Measurements from ENCODE around the gene TIFAB. TPM values are rescaled to one million over a fixed set of nuclear protein-coding genes. Genes with fewer than 3 reads are reported as not detected.

Gene TIFAB
- total RNA-seq, 4 donors from 2014 or later = not detected

DNA sequence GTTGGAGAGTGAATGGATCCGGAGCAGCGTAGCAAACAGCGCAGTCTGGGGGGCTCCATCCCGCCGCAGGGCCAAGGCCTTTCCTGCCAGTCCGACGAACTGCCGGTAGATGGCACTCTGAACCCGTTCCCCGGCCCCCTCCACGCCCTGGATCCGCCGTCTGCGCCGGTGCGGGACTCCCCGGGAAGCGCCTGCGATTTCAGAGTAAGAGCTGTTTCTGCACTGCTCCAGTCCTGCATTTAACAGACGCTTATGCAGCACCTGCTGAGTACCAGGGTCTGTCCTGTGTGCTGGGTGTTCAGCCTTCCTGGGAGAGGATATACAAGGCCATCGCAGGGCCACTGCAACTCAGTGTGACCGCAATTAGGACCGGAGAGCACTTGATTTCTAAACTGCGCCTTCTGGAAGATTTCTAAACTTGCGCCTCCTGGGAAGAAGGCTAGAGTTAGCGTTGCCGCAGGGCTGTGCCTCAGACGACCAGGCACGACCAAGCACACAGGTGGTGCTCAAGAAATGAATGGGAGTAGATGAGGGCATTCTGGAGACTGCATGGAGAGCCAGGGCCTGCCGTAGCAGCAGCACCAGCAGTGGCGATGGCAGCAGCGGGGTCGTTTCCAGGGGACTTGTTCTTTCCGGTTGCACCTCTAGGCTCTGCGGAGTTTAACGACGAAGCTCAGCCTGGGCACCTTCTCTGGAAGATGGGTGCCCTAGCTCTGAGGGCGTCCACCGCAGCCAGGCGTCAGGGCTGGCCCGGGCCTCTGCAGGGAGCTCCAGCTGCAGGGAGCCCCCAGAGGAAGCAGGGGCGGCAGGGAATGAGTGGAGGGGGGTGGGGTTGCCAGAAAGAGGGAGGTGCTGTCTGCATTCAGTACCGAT, 14.3 kb upstream of the TIFAB start:
- no peak overlapping the region for H3K27ac ChIP-seq
- peaks cover 0 to 3% of the 10 kb centered on the region in 2 donors for H3K27me3 ChIP-seq
- TF ChIP-seq, protein P1, sequence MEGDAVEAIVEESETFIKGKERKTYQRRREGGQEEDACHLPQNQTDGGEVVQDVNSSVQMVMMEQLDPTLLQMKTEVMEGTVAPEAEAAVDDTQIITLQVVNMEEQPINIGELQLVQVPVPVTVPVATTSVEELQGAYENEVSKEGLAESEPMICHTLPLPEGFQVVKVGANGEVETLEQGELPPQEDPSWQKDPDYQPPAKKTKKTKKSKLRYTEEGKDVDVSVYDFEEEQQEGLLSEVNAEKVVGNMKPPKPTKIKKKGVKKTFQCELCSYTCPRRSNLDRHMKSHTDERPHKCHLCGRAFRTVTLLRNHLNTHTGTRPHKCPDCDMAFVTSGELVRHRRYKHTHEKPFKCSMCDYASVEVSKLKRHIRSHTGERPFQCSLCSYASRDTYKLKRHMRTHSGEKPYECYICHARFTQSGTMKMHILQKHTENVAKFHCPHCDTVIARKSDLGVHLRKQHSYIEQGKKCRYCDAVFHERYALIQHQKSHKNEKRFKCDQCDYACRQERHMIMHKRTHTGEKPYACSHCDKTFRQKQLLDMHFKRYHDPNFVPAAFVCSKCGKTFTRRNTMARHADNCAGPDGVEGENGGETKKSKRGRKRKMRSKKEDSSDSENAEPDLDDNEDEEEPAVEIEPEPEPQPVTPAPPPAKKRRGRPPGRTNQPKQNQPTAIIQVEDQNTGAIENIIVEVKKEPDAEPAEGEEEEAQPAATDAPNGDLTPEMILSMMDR (IDR thresholded peaks at IDR 0.05) = peak; percentile 70 to 91 (median 87)
- TF ChIP-seq EP300 (IDR thresholded peaks at IDR 0.05) = no peak
- TF ChIP-seq POLR2A (IDR thresholded peaks at IDR 0.05) = no peak
- no peaks in the 10 kb centered on the region for H3K9me3 ChIP-seq
- H3K4me1 ChIP-seq = peaks cover 0 to 13% (median 4%) of the 10 kb centered on the region in 4 donors
- WGBS, 2 donors = 10 to 15% methylated on average over 43 of the region's 43 CpGs
- H3K36me3 ChIP-seq = no peaks in the 10 kb centered on the region
- peak; percentile 47 to 59 for DNase-seq (ENCODE audit: low spot score in 2 of 2)
- peak overlapping the region in 3 of 4 donors; percentile 8 to 36 (median 8) for H3K4me3 ChIP-seq

DNA sequence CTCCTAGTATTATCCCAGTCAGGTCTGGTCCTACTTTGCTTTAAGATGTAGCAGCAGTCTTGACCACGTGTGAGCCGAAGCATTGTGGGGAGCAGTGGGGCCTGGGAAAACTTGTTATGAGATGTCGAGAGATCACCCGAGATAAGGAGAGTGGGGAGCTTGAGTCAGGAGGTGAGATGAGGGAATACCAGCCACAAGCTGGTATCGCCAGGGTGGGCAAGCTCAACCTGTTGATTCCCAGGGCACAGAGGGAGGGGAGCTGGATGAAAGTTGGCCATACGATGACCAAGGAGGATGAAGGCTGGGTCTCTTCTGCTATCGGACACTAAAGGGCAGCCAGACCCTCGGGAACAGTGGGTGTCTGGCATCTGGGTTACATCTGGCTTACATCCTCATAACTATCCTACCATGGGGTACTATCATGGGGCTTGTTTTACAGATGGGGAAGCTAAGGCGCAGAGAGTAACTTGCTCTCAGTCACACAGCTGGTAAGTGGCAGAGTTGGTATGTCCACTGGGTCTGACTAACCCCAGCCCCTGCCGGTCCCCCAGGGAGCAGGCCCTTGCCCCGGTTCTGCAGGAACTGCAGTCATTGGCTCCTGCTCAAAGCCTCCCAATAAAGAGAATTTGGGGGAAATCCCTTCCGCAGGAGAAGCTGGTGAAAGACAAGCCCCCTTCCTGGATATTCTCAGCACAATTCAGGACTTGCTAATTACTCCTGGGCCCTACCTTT, 13.4 kb upstream of the TIFAB start:
- Histone ChIP-seq H3K4me1 (peaks cover 0 to 13% (median 4%) of the 10 kb centered on the region in 4 donors), H3K36me3 (no peaks in the 10 kb centered on the region), H3K9me3 (no peaks in the 10 kb centered on the region), H3K27me3 (peaks cover 0 to 3% of the 10 kb centered on the region in 2 donors), H3K27ac (no peak overlapping the region), H3K4me3 (no peak overlapping the region)
- WGBS, 2 donors = 63 to 76% methylated on average over 12 of the region's 12 CpGs
- TF ChIP-seq, protein P1 (IDR thresholded peaks at IDR 0.05) = no peak
- TF ChIP-seq EP300 (IDR thresholded peaks at IDR 0.05) (no peak), POLR2A (IDR thresholded peaks at IDR 0.05) (no peak)
- no peak for DNase-seq (ENCODE audit: low spot score in 2 of 2)

DNA sequence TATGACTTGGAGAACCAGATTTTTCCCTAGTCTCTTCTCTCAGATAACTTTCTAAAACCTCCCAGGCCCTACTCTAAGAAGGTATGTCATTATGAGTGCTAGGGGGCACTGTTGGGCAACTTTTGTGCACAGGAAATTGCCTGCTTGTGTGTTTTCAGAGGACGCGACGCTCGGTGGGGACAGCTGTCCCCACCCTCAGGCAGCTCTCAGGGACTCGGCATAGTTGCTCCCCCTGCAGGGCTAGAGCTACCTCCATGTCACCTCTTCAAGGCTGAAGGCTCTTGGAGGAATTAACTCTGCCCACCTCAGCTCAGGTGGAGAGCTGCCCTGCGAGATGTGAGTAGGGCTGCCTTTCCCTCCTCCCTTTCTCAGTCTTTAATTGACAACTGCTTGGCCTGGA, 10.2 kb upstream of the TIFAB start:
- TF ChIP-seq, protein P1 (IDR thresholded peaks at IDR 0.05) = peak in 4 of 5 experiments; percentile 11 to 29 (median 16)
- no peak for TF ChIP-seq EP300 (IDR thresholded peaks at IDR 0.05)
- Histone ChIP-seq H3K4me3 (no peak overlapping the region), H3K27me3 (peaks cover 0 to 3% of the 10 kb centered on the region in 2 donors), H3K36me3 (no peaks in the 10 kb centered on the region), H3K27ac (no peak overlapping the region), H3K9me3 (no peaks in the 10 kb centered on the region), H3K4me1 (peaks cover 0 to 31% (median 12%) of the 10 kb centered on the region in 4 donors)
- 8 to 14% methylated on average over 6 of the region's 6 CpGs for WGBS, 2 donors
- peak in 1 of 2 donors; percentile 40 for DNase-seq (ENCODE audit: low spot score in 2 of 2)

DNA sequence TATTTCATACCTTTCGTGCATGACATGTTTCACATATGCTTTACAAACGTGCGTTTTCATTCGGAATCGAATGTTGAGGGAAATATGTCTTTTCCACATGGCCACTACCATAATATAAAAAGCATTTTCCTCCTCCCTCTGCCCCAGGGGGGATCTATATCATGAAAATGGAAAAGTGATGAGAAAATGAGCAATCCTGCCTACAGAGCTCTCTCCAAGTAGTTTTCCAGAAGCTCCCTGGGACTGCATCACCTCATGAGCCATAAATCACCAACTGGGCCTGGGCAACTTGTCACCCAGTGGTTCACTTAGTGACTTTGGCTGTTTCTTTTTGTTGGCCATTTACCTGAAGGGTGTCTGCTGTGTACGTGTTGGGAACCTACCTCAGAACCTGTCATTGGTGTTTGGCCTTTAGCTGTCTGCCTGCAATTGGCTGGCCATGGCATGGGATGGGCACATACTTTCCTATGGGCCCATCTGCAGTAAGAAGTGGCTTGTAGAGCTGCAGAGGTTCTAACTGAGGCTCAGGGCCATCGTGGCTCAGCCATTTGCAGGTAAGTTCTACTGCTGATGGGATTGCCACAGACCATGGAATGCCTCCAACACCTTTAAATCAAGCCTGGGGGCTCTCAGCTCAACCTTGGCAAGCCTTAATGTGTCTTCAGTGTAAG, 9.5 kb upstream of the TIFAB start:
- Histone ChIP-seq H3K27ac (no peak overlapping the region), H3K27me3 (peaks cover 0 to 3% of the 10 kb centered on the region in 2 donors), H3K4me1 (peaks cover 0 to 33% (median 11%) of the 10 kb centered on the region in 4 donors), H3K4me3 (no peak overlapping the region), H3K36me3 (no peaks in the 10 kb centered on the region), H3K9me3 (no peaks in the 10 kb centered on the region)
- TF ChIP-seq POLR2A (IDR thresholded peaks at IDR 0.05) (no peak), EP300 (IDR thresholded peaks at IDR 0.05) (no peak)
- TF ChIP-seq, protein P1 (IDR thresholded peaks at IDR 0.05) = no peak
- no peak for DNase-seq (ENCODE audit: low spot score in 2 of 2)
- WGBS, 2 donors = 84 to 86% methylated on average over 7 of the region's 7 CpGs
